GM23338 (cell line): Measurements from ENCODE around the gene RSAD1.

Source experiments
- CREB1 ChIP-seq: fragments of 250-450 bp; sonication (Bioruptor Pico); IDR thresholded peaks from 2 replicates; pipeline ENCODE4 v1.5.0; 2020; ENCODE audit warnings: low read depth, mild to moderate bottlenecking, moderate library complexity
- EZH2 ChIP-seq: fragments of 200-600 bp; sonication (generic); IDR thresholded peaks from one replicate; pipeline ENCODE4 v1.8.0; 2017; ENCODE audit warnings: antibody characterized with exemption, mild to moderate bottlenecking, low read depth; ENCODE audit not compliant: unreplicated experiment
- EZH2phosphoT487 ChIP-seq: fragments of 200-600 bp; sonication (generic); IDR thresholded peaks from one replicate; pipeline ENCODE4 v1.8.1; 2018; ENCODE audit warnings: antibody characterized with exemption; ENCODE audit not compliant: unreplicated experiment
- JUNB ChIP-seq: IDR thresholded peaks from one replicate; pipeline ENCODE4 v1.6.1; 2016; ENCODE audit warnings: antibody characterized with exemption; ENCODE audit not compliant: unreplicated experiment
- NANOG ChIP-seq: IDR thresholded peaks from 2 replicates; pipeline ENCODE4 v1.6.1; 2016; ENCODE audit warnings: antibody characterized with exemption, borderline replicate concordance
- POLR2AphosphoS5 ChIP-seq: IDR thresholded peaks from 2 replicates; pipeline ENCODE4 v1.6.1; 2016; ENCODE audit warnings: antibody characterized with exemption, low read depth
- ZNF114 ChIP-seq: fragments of 250-450 bp; sonication (Bioruptor Pico); IDR thresholded peaks from 2 replicates; pipeline ENCODE4 v1.5.0; 2020; ENCODE audit warnings: mild to moderate bottlenecking, moderate library complexity
- TF ChIP-seq, protein P1 (sequence below), 2 experiments: fragments of 200-600 bp in 1 of 2; sonication (generic) in 1 of 2; conservative IDR thresholded peaks; 2 replicates each; pipeline versions ENCODE4 v1.5.1 to v1.6.1; 2016 to 2017; ENCODE audit warnings: antibody characterized with exemption in 2 of 2, low read depth in 2 of 2, mild to moderate bottlenecking in 2 of 2, moderate library complexity in 1 of 2
- TF ChIP-seq, protein P2 (sequence below): IDR thresholded peaks from one replicate; pipeline ENCODE4 v1.6.1; 2018; ENCODE audit warnings: antibody characterized with exemption; ENCODE audit not compliant: unreplicated experiment
- TF ChIP-seq, protein P3 (sequence below): IDR thresholded peaks from 2 replicates; pipeline ENCODE4 v1.6.1; 2016; ENCODE audit warnings: antibody characterized with exemption
- TF ChIP-seq, protein P4 (sequence below): fragments of 250-450 bp; sonication (Bioruptor Pico); IDR thresholded peaks from 2 replicates; pipeline ENCODE4 v1.5.0; 2020; ENCODE audit warnings: mild to moderate bottlenecking, moderate library complexity

DNA sequence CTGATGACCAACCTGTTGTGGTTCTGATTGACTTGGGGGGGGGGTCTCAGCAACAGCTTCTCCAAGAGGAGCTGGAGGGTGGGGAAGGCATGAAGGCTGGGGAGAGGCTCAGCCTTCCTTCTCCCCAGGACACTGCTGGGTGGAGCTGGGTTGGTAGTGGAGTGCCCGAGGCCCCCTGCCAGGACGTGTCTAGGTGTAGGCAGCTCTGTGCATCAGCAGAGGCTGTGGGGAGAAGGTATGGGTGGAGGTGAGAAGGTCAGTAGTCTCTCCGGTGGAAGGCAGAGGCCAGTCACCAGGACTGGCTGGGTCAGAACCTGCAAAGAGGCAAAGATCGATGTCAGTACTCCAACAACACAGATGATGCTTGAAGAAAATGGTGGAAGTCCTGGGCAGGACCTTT is 13.9 kb upstream of the RSAD1 start:
- TF ChIP-seq POLR2AphosphoS5 (no peak), EZH2phosphoT487 (no peak), EZH2 (no peak), NANOG (no peak), JUNB (no peak), ZNF114 (no peak), CREB1 (CRISPR knock-in tag) (no peak)
- TF ChIP-seq, protein P1, sequence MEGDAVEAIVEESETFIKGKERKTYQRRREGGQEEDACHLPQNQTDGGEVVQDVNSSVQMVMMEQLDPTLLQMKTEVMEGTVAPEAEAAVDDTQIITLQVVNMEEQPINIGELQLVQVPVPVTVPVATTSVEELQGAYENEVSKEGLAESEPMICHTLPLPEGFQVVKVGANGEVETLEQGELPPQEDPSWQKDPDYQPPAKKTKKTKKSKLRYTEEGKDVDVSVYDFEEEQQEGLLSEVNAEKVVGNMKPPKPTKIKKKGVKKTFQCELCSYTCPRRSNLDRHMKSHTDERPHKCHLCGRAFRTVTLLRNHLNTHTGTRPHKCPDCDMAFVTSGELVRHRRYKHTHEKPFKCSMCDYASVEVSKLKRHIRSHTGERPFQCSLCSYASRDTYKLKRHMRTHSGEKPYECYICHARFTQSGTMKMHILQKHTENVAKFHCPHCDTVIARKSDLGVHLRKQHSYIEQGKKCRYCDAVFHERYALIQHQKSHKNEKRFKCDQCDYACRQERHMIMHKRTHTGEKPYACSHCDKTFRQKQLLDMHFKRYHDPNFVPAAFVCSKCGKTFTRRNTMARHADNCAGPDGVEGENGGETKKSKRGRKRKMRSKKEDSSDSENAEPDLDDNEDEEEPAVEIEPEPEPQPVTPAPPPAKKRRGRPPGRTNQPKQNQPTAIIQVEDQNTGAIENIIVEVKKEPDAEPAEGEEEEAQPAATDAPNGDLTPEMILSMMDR (conservative IDR thresholded peaks at IDR 0.05; ENCODE audit: low read depth in 2 of 2): no peak
- TF ChIP-seq, protein P2, sequence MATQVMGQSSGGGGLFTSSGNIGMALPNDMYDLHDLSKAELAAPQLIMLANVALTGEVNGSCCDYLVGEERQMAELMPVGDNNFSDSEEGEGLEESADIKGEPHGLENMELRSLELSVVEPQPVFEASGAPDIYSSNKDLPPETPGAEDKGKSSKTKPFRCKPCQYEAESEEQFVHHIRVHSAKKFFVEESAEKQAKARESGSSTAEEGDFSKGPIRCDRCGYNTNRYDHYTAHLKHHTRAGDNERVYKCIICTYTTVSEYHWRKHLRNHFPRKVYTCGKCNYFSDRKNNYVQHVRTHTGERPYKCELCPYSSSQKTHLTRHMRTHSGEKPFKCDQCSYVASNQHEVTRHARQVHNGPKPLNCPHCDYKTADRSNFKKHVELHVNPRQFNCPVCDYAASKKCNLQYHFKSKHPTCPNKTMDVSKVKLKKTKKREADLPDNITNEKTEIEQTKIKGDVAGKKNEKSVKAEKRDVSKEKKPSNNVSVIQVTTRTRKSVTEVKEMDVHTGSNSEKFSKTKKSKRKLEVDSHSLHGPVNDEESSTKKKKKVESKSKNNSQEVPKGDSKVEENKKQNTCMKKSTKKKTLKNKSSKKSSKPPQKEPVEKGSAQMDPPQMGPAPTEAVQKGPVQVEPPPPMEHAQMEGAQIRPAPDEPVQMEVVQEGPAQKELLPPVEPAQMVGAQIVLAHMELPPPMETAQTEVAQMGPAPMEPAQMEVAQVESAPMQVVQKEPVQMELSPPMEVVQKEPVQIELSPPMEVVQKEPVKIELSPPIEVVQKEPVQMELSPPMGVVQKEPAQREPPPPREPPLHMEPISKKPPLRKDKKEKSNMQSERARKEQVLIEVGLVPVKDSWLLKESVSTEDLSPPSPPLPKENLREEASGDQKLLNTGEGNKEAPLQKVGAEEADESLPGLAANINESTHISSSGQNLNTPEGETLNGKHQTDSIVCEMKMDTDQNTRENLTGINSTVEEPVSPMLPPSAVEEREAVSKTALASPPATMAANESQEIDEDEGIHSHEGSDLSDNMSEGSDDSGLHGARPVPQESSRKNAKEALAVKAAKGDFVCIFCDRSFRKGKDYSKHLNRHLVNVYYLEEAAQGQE: no peak
- TF ChIP-seq, protein P3, sequence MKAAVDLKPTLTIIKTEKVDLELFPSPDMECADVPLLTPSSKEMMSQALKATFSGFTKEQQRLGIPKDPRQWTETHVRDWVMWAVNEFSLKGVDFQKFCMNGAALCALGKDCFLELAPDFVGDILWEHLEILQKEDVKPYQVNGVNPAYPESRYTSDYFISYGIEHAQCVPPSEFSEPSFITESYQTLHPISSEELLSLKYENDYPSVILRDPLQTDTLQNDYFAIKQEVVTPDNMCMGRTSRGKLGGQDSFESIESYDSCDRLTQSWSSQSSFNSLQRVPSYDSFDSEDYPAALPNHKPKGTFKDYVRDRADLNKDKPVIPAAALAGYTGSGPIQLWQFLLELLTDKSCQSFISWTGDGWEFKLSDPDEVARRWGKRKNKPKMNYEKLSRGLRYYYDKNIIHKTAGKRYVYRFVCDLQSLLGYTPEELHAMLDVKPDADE: no peak
- TF ChIP-seq, protein P4, sequence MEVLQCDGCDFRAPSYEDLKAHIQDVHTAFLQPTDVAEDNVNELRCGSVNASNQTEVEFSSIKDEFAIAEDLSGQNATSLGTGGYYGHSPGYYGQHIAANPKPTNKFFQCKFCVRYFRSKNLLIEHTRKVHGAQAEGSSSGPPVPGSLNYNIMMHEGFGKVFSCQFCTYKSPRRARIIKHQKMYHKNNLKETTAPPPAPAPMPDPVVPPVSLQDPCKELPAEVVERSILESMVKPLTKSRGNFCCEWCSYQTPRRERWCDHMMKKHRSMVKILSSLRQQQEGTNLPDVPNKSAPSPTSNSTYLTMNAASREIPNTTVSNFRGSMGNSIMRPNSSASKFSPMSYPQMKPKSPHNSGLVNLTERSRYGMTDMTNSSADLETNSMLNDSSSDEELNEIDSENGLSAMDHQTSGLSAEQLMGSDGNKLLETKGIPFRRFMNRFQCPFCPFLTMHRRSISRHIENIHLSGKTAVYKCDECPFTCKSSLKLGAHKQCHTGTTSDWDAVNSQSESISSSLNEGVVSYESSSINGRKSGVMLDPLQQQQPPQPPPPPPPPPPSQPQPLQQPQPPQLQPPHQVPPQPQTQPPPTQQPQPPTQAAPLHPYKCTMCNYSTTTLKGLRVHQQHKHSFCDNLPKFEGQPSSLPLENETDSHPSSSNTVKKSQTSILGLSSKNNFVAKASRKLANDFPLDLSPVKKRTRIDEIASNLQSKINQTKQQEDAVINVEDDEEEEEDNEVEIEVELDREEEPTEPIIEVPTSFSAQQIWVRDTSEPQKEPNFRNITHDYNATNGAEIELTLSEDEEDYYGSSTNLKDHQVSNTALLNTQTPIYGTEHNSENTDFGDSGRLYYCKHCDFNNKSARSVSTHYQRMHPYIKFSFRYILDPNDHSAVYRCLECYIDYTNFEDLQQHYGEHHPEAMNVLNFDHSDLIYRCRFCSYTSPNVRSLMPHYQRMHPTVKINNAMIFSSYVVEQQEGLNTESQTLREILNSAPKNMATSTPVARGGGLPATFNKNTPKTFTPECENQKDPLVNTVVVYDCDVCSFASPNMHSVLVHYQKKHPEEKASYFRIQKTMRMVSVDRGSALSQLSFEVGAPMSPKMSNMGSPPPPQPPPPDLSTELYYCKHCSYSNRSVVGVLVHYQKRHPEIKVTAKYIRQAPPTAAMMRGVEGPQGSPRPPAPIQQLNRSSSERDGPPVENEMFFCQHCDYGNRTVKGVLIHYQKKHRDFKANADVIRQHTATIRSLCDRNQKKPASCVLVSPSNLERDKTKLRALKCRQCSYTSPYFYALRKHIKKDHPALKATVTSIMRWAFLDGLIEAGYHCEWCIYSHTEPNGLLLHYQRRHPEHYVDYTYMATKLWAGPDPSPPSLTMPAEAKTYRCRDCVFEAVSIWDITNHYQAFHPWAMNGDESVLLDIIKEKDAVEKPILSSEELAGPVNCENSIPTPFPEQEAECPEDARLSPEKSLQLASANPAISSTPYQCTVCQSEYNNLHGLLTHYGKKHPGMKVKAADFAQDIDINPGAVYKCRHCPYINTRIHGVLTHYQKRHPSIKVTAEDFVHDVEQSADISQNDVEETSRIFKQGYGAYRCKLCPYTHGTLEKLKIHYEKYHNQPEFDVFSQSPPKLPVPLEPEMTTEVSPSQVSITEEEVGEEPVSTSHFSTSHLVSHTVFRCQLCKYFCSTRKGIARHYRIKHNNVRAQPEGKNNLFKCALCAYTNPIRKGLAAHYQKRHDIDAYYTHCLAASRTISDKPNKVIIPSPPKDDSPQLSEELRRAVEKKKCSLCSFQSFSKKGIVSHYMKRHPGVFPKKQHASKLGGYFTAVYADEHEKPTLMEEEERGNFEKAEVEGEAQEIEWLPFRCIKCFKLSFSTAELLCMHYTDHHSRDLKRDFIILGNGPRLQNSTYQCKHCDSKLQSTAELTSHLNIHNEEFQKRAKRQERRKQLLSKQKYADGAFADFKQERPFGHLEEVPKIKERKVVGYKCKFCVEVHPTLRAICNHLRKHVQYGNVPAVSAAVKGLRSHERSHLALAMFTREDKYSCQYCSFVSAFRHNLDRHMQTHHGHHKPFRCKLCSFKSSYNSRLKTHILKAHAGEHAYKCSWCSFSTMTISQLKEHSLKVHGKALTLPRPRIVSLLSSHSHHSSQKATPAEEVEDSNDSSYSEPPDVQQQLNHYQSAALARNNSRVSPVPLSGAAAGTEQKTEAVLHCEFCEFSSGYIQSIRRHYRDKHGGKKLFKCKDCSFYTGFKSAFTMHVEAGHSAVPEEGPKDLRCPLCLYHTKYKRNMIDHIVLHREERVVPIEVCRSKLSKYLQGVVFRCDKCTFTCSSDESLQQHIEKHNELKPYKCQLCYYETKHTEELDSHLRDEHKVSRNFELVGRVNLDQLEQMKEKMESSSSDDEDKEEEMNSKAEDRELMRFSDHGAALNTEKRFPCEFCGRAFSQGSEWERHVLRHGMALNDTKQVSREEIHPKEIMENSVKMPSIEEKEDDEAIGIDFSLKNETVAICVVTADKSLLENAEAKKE (CRISPR knock-in tag): no peak
